Measurements from ENCODE around the gene NLRC3. TPM values are rescaled to one million over a fixed set of nuclear protein-coding genes. Genes with fewer than 3 reads are reported as not detected.

The NLRC3 gene
- total and polyA plus RNA-seq, 2 donors (not counting 1 experiment from before 2014, with no cell fraction given): 28.8 to 35.7 TPM

DNA sequence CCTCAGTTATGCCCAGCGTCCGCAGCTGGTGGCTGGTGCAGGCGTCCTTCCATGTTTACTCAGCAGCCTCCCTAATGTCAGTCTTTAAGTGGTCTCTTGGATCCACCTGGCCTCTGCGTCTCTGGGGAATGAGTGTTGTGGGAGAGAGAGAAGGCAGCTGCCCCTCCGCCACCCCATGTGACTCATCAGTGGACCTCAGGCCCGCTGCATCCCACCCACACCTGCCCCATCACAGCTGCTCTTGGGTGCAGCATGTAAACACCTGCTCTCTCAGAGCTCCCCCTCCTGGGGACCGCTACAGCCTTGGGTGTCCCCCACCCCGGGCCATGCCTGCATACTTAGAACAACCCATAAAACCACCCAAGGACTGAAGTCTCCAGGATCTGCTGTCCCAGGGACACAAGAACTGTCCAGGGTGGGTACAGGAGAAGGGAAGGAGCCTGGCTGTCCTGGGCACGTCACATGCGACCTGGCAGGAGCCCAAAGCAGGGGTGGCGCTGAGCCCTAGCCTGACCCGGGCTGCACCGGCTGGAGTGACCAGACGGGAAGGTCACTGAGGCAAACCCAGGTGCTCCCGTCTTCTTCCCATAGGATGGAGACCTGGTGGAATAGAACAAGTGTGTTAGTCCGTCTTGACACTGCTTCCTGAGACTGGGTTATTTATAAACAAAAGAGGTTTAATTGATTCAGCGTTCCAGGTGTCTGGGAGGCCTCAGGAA is 86.1 kb downstream of the NLRC3 start:
- H3K79me2 ChIP-seq (ENCODE audit: control insufficient read depth, insufficient read depth, low read length): no peaks in the 10 kb centered on the region
- DNase-seq: no peak
- H3K4me2 ChIP-seq (replicated peaks; ENCODE audit: low read depth, low read length, poor library complexity, severe bottlenecking): no peak overlapping the region
- H3K27ac ChIP-seq (ENCODE audit: low read length in 2 of 2): no peak overlapping the region
- CTCF ChIA-PET: interaction anchor here (1.4 kb wide), 1 partner anchor 10 kb away, joined by 4 read pairs; the partner anchor contains the start of gene CLUAP1
- H4K20me1 ChIP-seq (ENCODE audit: control insufficient read depth, insufficient read depth, low read length, poor library complexity, severe bottlenecking): no peaks in the 10 kb centered on the region
- no peaks in the 10 kb centered on the region for H3K4me1 Mint-ChIP-seq
- H3K27ac Mint-ChIP-seq: no peak overlapping the region
- H3K9me3 Mint-ChIP-seq (ENCODE audit: insufficient read depth): no peaks in the 10 kb centered on the region
- H3K27me3 Mint-ChIP-seq: no peaks in the 10 kb centered on the region
- TF ChIP-seq, protein P1, sequence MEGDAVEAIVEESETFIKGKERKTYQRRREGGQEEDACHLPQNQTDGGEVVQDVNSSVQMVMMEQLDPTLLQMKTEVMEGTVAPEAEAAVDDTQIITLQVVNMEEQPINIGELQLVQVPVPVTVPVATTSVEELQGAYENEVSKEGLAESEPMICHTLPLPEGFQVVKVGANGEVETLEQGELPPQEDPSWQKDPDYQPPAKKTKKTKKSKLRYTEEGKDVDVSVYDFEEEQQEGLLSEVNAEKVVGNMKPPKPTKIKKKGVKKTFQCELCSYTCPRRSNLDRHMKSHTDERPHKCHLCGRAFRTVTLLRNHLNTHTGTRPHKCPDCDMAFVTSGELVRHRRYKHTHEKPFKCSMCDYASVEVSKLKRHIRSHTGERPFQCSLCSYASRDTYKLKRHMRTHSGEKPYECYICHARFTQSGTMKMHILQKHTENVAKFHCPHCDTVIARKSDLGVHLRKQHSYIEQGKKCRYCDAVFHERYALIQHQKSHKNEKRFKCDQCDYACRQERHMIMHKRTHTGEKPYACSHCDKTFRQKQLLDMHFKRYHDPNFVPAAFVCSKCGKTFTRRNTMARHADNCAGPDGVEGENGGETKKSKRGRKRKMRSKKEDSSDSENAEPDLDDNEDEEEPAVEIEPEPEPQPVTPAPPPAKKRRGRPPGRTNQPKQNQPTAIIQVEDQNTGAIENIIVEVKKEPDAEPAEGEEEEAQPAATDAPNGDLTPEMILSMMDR (IDR thresholded peaks at IDR 0.05): no peak
- TF ChIP-seq EZH2 (IDR thresholded peaks at IDR 0.05; ENCODE audit: borderline replicate concordance, insufficient read depth, low read depth, low read length, poor library complexity, severe bottlenecking): no peak
- H2AFZ ChIP-seq (ENCODE audit: insufficient read depth, low read depth, low read length, poor library complexity, severe bottlenecking): no peak overlapping the region
- H3K9ac ChIP-seq (ENCODE audit: low read length): no peak overlapping the region
- intact Hi-C loops (cut with micrococcal nuclease): no loop called here
- H3K27me3 ChIP-seq (replicated peaks in 1 of 4; ENCODE audit: control extremely low read depth in 1 of 4, control insufficient read depth in 3 of 4, insufficient read depth in 4 of 4, low read length in 3 of 4): no peaks in the 10 kb centered on the region
- no peak for ATAC-seq (ENCODE audit: low read depth)
- H3K4me1 ChIP-seq (ENCODE audit: control insufficient read depth in 2 of 2, insufficient read depth in 2 of 2, low read length in 2 of 2): no peaks in the 10 kb centered on the region
- WGBS (ENCODE audit: insufficient coverage): 80% methylated on average over 9 of the region's 17 CpGs
- H3K4me3 ChIP-seq (ENCODE audit: control extremely low read depth in 1 of 5, extremely low read depth in 1 of 5, insufficient read depth in 1 of 5, low read depth in 2 of 5, low read length in 4 of 5): no peak overlapping the region
- H3K9me3 ChIP-seq (ENCODE audit: control extremely low read depth in 1 of 3, control insufficient read depth in 2 of 3, insufficient read depth in 1 of 3, low read length in 2 of 3): no peaks in the 10 kb centered on the region
- peaks cover 0 to 4% of the 10 kb centered on the region in 2 experiments for H3K36me3 ChIP-seq (replicated peaks in 1 of 2; ENCODE audit: control extremely low read depth in 1 of 2, control insufficient read depth in 1 of 2, extremely low read depth in 1 of 2, insufficient read depth in 2 of 2, low read length in 1 of 2)
- H3K4me3 Mint-ChIP-seq: no peak overlapping the region
- POLR2A ChIA-PET: no interaction called here

Other genes starting within 250 kb of the NLRC3 start
- gene OR2C1, start 221.5 kb downstream of the NLRC3 start, total RNA-seq: 0.67 and 1.4 TPM in 2 replicates
- gene OR2C1, start 221.5 kb downstream of the NLRC3 start, polyA plus RNA-seq: 0.52 and 0.91 TPM in 2 replicates
- gene ZSCAN32, start 176.4 kb downstream of the NLRC3 start, total RNA-seq: 25.9 and 26.9 TPM in 2 replicates
- 12.7 and 16.3 TPM in 2 replicates for gene ZSCAN32, start 176.4 kb downstream of the NLRC3 start, polyA plus RNA-seq
- 12.7 and 13.3 TPM in 2 replicates for gene ZNF174, start 176.2 kb downstream of the NLRC3 start, total RNA-seq
- gene ZNF174, start 176.2 kb downstream of the NLRC3 start, polyA plus RNA-seq: 3.1 and 6.7 TPM in 2 replicates
- 4.6 and 5.0 TPM in 2 replicates for gene ZNF597, start 133.9 kb downstream of the NLRC3 start, total RNA-seq
- 1.3 TPM in 2 replicates for gene ZNF597, start 133.9 kb downstream of the NLRC3 start, polyA plus RNA-seq
- gene NAA60, start 133.7 kb downstream of the NLRC3 start, total RNA-seq: 50.9 and 52.9 TPM in 2 replicates
- 31.9 and 54.3 TPM in 2 replicates for gene NAA60, start 133.7 kb downstream of the NLRC3 start, polyA plus RNA-seq
- not detected in 2 replicates for gene C16orf90, start 81.9 kb downstream of the NLRC3 start, total RNA-seq
- not detected in 2 replicates for gene C16orf90, start 81.9 kb downstream of the NLRC3 start, polyA plus RNA-seq
- gene CLUAP1, start 76.4 kb downstream of the NLRC3 start, total RNA-seq: 12.2 and 14.7 TPM in 2 replicates
- 1.0 and 3.2 TPM in 2 replicates for gene CLUAP1, start 76.4 kb downstream of the NLRC3 start, polyA plus RNA-seq
- gene SLX4, start 34.2 kb upstream of the NLRC3 start, total RNA-seq: 13.3 and 14.4 TPM in 2 replicates
- gene SLX4, start 34.2 kb upstream of the NLRC3 start, polyA plus RNA-seq: 5.2 and 5.4 TPM in 2 replicates
- gene DNASE1, start 77.3 kb upstream of the NLRC3 start, total RNA-seq: 53.7 and 54.8 TPM in 2 replicates
- 36.2 and 53.3 TPM in 2 replicates for gene DNASE1, start 77.3 kb upstream of the NLRC3 start, polyA plus RNA-seq
- 51.1 and 54.4 TPM in 2 replicates for gene TRAP1, start 140.1 kb upstream of the NLRC3 start, total RNA-seq
- gene TRAP1, start 140.1 kb upstream of the NLRC3 start, polyA plus RNA-seq: 88.4 and 123 TPM in 2 replicates